ENCODE measurements around the gene GPN2.

DNA sequence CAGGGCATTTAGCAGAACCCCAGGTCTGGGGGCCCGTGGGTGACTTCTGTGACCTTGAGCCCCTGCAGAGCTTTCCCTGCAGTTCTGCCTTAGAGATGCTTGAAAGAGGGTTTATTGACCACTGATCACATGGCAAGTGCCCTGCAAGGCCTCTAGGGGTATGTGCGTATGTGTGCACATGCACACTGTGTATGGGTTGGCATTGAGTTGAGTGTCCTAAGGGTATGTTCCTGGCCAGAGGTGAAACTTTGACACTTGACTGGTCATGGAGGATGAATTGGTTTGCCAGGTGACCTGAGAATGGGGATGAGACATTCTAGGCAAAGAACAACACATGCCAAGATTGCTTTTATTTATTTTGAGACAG is 48.6 kb upstream of the GPN2 start:
- TF ChIP-seq, protein P1, sequence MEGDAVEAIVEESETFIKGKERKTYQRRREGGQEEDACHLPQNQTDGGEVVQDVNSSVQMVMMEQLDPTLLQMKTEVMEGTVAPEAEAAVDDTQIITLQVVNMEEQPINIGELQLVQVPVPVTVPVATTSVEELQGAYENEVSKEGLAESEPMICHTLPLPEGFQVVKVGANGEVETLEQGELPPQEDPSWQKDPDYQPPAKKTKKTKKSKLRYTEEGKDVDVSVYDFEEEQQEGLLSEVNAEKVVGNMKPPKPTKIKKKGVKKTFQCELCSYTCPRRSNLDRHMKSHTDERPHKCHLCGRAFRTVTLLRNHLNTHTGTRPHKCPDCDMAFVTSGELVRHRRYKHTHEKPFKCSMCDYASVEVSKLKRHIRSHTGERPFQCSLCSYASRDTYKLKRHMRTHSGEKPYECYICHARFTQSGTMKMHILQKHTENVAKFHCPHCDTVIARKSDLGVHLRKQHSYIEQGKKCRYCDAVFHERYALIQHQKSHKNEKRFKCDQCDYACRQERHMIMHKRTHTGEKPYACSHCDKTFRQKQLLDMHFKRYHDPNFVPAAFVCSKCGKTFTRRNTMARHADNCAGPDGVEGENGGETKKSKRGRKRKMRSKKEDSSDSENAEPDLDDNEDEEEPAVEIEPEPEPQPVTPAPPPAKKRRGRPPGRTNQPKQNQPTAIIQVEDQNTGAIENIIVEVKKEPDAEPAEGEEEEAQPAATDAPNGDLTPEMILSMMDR (IDR thresholded peaks at IDR 0.05), result no peak
- TF ChIP-seq POLR2A (IDR thresholded peaks at IDR 0.05), result no peak
